ENCODE measurements around the gene ENTPD2. TPM values are rescaled to one million over a fixed set of nuclear protein-coding genes. Genes with fewer than 3 reads are reported as not detected.

ENTPD2 gene
- total and polyA plus RNA-seq, 4 donors, result 0.09 to 0.40 (median 0.21) TPM

DNA sequence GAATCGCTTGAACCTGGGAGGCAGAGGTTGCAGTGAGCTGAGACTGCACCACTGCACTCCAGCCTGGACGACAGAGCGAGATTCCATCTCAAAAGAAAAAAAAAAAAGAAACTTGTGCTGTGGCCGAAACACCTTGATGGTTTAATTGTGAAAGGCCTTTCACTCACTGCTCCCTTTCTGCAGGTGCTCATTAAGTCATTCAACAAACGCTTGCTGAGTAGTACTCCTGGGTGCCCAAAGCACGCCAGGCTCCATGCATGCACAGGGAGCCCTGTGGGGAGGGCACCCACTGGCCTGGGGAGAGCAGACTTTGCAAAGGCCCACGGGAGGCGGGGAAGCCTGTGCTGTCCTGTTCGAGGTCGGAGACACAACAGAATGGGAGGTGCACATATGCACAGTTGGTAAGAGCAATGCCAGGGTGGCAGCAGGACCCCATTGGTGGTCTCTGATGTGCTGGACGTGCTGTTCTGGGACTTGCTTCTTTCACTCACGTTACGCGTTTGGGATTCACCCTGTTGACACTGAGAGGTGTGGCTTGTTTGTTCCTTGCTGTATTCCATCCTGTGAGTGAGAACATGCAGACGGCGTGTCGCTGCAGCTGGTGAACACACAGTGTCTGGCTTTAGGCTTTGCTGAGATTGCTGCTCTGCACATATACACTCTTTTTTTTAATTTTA is 3.0 kb upstream of the ENTPD2 start:
- no peak for TF ChIP-seq EGR1 (IDR thresholded peaks at IDR 0.05; ENCODE audit: low read depth in 2 of 2)
- TF ChIP-seq, protein P1, sequence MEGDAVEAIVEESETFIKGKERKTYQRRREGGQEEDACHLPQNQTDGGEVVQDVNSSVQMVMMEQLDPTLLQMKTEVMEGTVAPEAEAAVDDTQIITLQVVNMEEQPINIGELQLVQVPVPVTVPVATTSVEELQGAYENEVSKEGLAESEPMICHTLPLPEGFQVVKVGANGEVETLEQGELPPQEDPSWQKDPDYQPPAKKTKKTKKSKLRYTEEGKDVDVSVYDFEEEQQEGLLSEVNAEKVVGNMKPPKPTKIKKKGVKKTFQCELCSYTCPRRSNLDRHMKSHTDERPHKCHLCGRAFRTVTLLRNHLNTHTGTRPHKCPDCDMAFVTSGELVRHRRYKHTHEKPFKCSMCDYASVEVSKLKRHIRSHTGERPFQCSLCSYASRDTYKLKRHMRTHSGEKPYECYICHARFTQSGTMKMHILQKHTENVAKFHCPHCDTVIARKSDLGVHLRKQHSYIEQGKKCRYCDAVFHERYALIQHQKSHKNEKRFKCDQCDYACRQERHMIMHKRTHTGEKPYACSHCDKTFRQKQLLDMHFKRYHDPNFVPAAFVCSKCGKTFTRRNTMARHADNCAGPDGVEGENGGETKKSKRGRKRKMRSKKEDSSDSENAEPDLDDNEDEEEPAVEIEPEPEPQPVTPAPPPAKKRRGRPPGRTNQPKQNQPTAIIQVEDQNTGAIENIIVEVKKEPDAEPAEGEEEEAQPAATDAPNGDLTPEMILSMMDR (IDR thresholded peaks at IDR 0.05; ENCODE audit: low read depth, low read length, missing input control), result no peak
- no peak for TF ChIP-seq HNF4G (IDR thresholded peaks at IDR 0.05)
- TF ChIP-seq, protein P2, sequence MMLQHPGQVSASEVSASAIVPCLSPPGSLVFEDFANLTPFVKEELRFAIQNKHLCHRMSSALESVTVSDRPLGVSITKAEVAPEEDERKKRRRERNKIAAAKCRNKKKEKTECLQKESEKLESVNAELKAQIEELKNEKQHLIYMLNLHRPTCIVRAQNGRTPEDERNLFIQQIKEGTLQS (IDR thresholded peaks at IDR 0.05), result no peak
- no peak for TF ChIP-seq TAF1 (conservative IDR thresholded peaks at IDR 0.05)
- no peak for TF ChIP-seq GABPA (IDR thresholded peaks at IDR 0.05 in 1 of 2, conservative IDR thresholded peaks at IDR 0.05 in 1 of 2)
- no peak for TF ChIP-seq SP1 (IDR thresholded peaks at IDR 0.05)
- TF ChIP-seq RXRA (IDR thresholded peaks at IDR 0.05), result no peak
- TF ChIP-seq JUND (IDR thresholded peaks at IDR 0.05), result no peak
- TF ChIP-seq, protein P3, sequence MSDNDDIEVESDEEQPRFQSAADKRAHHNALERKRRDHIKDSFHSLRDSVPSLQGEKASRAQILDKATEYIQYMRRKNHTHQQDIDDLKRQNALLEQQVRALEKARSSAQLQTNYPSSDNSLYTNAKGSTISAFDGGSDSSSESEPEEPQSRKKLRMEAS (IDR thresholded peaks at IDR 0.05), result no peak
- TF ChIP-seq FOXA1 (IDR thresholded peaks at IDR 0.05), result no peak
- no peak for TF ChIP-seq HNF4A (conservative IDR thresholded peaks at IDR 0.05)
- no peak for TF ChIP-seq RAD21 (IDR thresholded peaks at IDR 0.05)
- no peak for TF ChIP-seq NR2F2 (IDR thresholded peaks at IDR 0.05)
- TF ChIP-seq, protein P4, sequence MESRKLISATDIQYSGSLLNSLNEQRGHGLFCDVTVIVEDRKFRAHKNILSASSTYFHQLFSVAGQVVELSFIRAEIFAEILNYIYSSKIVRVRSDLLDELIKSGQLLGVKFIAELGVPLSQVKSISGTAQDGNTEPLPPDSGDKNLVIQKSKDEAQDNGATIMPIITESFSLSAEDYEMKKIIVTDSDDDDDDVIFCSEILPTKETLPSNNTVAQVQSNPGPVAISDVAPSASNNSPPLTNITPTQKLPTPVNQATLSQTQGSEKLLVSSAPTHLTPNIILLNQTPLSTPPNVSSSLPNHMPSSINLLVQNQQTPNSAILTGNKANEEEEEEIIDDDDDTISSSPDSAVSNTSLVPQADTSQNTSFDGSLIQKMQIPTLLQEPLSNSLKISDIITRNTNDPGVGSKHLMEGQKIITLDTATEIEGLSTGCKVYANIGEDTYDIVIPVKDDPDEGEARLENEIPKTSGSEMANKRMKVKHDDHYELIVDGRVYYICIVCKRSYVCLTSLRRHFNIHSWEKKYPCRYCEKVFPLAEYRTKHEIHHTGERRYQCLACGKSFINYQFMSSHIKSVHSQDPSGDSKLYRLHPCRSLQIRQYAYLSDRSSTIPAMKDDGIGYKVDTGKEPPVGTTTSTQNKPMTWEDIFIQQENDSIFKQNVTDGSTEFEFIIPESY (IDR thresholded peaks at IDR 0.05), result no peak
- no peak for TF ChIP-seq YY1 (IDR thresholded peaks at IDR 0.05)
- TF ChIP-seq, protein P5, sequence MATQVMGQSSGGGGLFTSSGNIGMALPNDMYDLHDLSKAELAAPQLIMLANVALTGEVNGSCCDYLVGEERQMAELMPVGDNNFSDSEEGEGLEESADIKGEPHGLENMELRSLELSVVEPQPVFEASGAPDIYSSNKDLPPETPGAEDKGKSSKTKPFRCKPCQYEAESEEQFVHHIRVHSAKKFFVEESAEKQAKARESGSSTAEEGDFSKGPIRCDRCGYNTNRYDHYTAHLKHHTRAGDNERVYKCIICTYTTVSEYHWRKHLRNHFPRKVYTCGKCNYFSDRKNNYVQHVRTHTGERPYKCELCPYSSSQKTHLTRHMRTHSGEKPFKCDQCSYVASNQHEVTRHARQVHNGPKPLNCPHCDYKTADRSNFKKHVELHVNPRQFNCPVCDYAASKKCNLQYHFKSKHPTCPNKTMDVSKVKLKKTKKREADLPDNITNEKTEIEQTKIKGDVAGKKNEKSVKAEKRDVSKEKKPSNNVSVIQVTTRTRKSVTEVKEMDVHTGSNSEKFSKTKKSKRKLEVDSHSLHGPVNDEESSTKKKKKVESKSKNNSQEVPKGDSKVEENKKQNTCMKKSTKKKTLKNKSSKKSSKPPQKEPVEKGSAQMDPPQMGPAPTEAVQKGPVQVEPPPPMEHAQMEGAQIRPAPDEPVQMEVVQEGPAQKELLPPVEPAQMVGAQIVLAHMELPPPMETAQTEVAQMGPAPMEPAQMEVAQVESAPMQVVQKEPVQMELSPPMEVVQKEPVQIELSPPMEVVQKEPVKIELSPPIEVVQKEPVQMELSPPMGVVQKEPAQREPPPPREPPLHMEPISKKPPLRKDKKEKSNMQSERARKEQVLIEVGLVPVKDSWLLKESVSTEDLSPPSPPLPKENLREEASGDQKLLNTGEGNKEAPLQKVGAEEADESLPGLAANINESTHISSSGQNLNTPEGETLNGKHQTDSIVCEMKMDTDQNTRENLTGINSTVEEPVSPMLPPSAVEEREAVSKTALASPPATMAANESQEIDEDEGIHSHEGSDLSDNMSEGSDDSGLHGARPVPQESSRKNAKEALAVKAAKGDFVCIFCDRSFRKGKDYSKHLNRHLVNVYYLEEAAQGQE (IDR thresholded peaks at IDR 0.05), result no peak
- TF ChIP-seq FOXA2 (IDR thresholded peaks at IDR 0.05), result no peak
- peaks cover 21 to 38% (median 30%) of the 10 kb centered on the region in 4 donors for H3K4me1 ChIP-seq (ENCODE audit: control insufficient read depth in 4 of 4, insufficient read depth in 4 of 4, low read length in 3 of 4)
- no peak overlapping the region for H3K4me3 ChIP-seq (ENCODE audit: low read depth in 1 of 3, low read length in 3 of 3)
- WGBS, result 68% methylated on average over 17 of the region's 17 CpGs
- H3K27ac ChIP-seq (ENCODE audit: low read depth in 1 of 2, low read length in 2 of 2), result no peak overlapping the region
- no peaks in the 10 kb centered on the region for H3K36me3 ChIP-seq (ENCODE audit: control insufficient read depth in 4 of 4, insufficient read depth in 3 of 4, low read depth in 1 of 4, low read length in 3 of 4)
- no peaks in the 10 kb centered on the region for H3K27me3 ChIP-seq (ENCODE audit: control insufficient read depth in 4 of 4, insufficient read depth in 4 of 4, low read length in 3 of 4)
- H3K9me3 ChIP-seq (ENCODE audit: control insufficient read depth in 4 of 4, low read length in 3 of 4), result no peaks in the 10 kb centered on the region
- H3K9ac ChIP-seq (ENCODE audit: low read depth in 1 of 2, low read length in 2 of 2), result no peak overlapping the region
- DNase-seq (ENCODE audit: low spot score), result no peak
